Measurements from ENCODE around the gene C16orf96. TPM values are rescaled to one million over a fixed set of nuclear protein-coding genes. Genes with fewer than 3 reads are reported as not detected.

C16orf96 gene
- total and polyA plus RNA-seq, 2 of the 13 experiments (the other 11 are each of a cell fraction or from before 2014, with no cell fraction given): 0.03 TPM; not detected in 1

DNA sequence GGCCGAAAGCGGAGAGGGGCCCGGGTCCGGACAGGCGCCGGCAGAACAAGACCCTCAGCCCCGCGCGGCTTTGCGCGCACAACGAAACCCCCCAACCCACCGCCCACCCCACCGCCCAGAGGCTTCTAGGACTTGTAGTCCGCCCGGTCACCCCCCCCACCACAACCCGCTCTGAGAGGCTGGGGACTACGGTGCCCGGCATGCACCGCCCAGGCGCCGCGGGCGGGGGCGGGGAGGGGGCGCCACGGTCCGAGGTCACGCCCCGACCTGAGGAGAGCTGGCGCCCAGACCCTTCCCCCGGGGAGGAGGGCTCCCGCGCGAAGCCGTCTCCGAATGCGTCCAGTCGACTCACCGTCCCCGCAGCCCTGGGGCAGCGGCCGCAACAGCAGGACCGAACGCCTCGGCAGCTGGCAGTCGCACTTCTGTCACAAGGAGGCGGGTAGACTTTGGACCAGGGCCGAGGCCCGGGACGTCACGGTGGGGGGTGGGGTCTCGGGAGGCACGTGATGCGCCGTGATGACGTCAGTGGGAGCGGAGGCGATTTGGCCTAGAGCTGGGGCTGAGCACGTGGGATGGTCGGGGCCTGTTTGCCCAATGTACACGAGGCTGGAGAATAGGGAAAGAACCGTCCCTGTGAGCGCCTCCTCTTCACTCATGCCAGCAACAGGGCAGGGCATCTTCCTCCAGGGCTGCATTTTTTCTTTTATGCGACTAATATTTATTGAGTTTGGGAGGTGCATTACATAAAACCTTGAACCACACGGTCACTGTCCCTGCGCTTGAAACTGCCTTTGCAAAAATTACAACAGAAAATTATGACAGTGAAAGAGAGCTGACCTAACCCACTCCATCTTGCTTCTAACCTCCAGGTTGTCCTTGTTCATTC, 17.5 kb upstream of the C16orf96 start, which contains the start of gene CDIP1 (continued):
- TF ChIP-seq ZNF276 (CRISPR knock-in tag; IDR thresholded peaks at IDR 0.05; ENCODE audit: low read depth) (peak; percentile 98), KLF16 (CRISPR knock-in tag; IDR thresholded peaks at IDR 0.05) (peak; percentile 98 to 100), GTF3A (CRISPR knock-in tag; conservative IDR thresholded peaks at IDR 0.05) (no peak), BHLHE40 (IDR thresholded peaks at IDR 0.05; ENCODE audit: low read length) (peak; percentile 98), ZSCAN21 (CRISPR knock-in tag; IDR thresholded peaks at IDR 0.05; ENCODE audit: borderline replicate concordance) (peak; percentile 99), ZNF232 (CRISPR knock-in tag; IDR thresholded peaks at IDR 0.05; ENCODE audit: borderline replicate concordance) (peak; percentile 100), PLRG1 (conservative IDR thresholded peaks at IDR 0.05) (no peak), CENPX (CRISPR knock-in tag; IDR thresholded peaks at IDR 0.05) (no peak), ZNF501 (CRISPR knock-in tag; IDR thresholded peaks at IDR 0.05) (peak; percentile 99), ZNF30 (CRISPR knock-in tag; IDR thresholded peaks at IDR 0.05) (peak; percentile 98), ZNF530 (CRISPR knock-in tag; IDR thresholded peaks at IDR 0.05; ENCODE audit: low read depth) (peak; percentile 97), MED13 (CRISPR knock-in tag; IDR thresholded peaks at IDR 0.05) (peak; percentile 93), THYN1 (CRISPR knock-in tag; IDR thresholded peaks at IDR 0.05; ENCODE audit: borderline replicate concordance, low read depth) (peak; percentile 93; the same call in 1 of the 2 replicates), ZFAT (CRISPR knock-in tag; conservative IDR thresholded peaks at IDR 0.05) (peak; percentile 86), ZNF331 (CRISPR knock-in tag; IDR thresholded peaks at IDR 0.05) (peak; percentile 97), ZNF891 (CRISPR knock-in tag; IDR thresholded peaks at IDR 0.05) (peak; percentile 99), REXO4 (CRISPR knock-in tag; IDR thresholded peaks at IDR 0.05; ENCODE audit: borderline replicate concordance) (peak; percentile 99), CENPT (CRISPR knock-in tag; IDR thresholded peaks at IDR 0.05; ENCODE audit: low read depth) (peak; percentile 98), ZFY (CRISPR knock-in tag; IDR thresholded peaks at IDR 0.05) (peak; percentile 100)
- TF ChIP-seq, protein P1, sequence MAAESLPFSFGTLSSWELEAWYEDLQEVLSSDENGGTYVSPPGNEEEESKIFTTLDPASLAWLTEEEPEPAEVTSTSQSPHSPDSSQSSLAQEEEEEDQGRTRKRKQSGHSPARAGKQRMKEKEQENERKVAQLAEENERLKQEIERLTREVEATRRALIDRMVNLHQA (CRISPR knock-in tag; IDR thresholded peaks at IDR 0.05): 0 out of 2 replicates have a peak, but pooled peaks have one; percentile 65
- TF ChIP-seq, protein P2, sequence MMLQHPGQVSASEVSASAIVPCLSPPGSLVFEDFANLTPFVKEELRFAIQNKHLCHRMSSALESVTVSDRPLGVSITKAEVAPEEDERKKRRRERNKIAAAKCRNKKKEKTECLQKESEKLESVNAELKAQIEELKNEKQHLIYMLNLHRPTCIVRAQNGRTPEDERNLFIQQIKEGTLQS (CRISPR knock-in tag; IDR thresholded peaks at IDR 0.05): peak; percentile 81
- TF ChIP-seq, protein P3, sequence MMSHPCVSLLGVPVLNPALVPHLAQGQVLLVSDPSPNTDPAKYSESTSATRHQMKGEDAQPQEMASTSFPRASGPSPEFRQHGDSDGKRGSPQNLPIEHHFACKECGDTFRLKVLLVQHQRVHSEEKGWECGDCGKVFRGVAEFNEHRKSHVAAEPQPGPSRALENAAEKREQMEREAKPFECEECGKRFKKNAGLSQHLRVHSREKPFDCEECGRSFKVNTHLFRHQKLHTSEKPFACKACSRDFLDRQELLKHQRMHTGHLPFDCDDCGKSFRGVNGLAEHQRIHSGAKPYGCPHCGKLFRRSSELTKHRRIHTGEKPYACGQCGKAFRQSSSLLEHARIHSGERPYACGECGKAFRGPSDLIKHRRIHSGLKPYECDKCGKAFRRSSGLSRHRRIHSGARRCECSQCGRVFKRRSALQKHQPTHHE (CRISPR knock-in tag; IDR thresholded peaks at IDR 0.05; ENCODE audit: borderline replicate concordance): peak; percentile 97
- TF ChIP-seq, protein P4, sequence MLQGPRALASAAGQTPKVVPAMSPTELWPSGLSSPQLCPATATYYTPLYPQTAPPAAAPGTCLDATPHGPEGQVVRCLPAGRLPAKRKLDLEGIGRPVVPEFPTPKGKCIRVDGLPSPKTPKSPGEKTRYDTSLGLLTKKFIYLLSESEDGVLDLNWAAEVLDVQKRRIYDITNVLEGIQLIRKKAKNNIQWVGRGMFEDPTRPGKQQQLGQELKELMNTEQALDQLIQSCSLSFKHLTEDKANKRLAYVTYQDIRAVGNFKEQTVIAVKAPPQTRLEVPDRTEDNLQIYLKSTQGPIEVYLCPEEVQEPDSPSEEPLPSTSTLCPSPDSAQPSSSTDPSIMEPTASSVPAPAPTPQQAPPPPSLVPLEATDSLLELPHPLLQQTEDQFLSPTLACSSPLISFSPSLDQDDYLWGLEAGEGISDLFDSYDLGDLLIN (CRISPR knock-in tag; IDR thresholded peaks at IDR 0.05; ENCODE audit: borderline replicate concordance): peak; percentile 98; the same call in 1 of the 2 replicates

Measured in HepG2 (cell line).